Renal cortex interstitium (tissue), 15 donors: ENCODE data around the gene ARSK. TPM values are rescaled to one million over a fixed set of nuclear protein-coding genes. Genes with fewer than 3 reads are reported as not detected.

Source experiments
- DNase-seq, 11 donors: peaks; one replicate each; pipeline ENCODE4 v3.0.0-alpha.2; 2013; ENCODE audit warnings: low read depth in 9 of 11, low spot score in 4 of 11; ENCODE audit errors: extremely low read depth in 1 of 11
- long read RNA-seq, 16 experiments: transcript quantifications; one replicate each; lab custom pipeline, GENCODE V29; 2026
- polyA plus RNA-seq, 3 donors: library from polyadenylated mRNA; unstranded; fragments of 120-200 nt; gene quantifications; one replicate each; pipeline ENCODE4 v1.2.1, GENCODE V29; 2013; ENCODE audit not compliant: insufficient read length in 3 of 3

The ARSK gene
- polyA plus RNA-seq: 10 to 100 TPM; 12.7 to 14.2 (median 13.9) TPM
- long read RNA-seq, donor 1, partial matches to known transcripts: 0 of 3 reads
- long read RNA-seq, donor 1, other reads (novel, unspliced or antisense): 0 of 3 reads
- long read RNA-seq, donor 2, partial matches to known transcripts: 5 of 5 reads
- long read RNA-seq, donor 2, other reads (novel, unspliced or antisense): 0 of 5 reads
- long read RNA-seq, donor 3, transcript ARSK-201 (8 exons, 3,354 nt): major isoform, 5 of 13 reads
- long read RNA-seq, donor 3, partial matches to known transcripts: 6 of 13 reads
- long read RNA-seq, donor 3, other reads (novel, unspliced or antisense): 0 of 13 reads
- long read RNA-seq, donor 4, partial matches to known transcripts: 0 of 1 reads
- long read RNA-seq, donor 4, other reads (novel, unspliced or antisense): 0 of 1 reads
- long read RNA-seq, donor 5: 0 reads
- long read RNA-seq, donor 6, partial matches to known transcripts: 27 of 29 reads
- long read RNA-seq, donor 6, other reads (novel, unspliced or antisense): 0 of 29 reads
- long read RNA-seq, donor 7, partial matches to known transcripts: 14 of 14 reads
- long read RNA-seq, donor 7, other reads (novel, unspliced or antisense): 0 of 14 reads
- long read RNA-seq, donor 8: 0 reads
- long read RNA-seq, donor 9, partial matches to known transcripts: 0 of 3 reads
- long read RNA-seq, donor 9, other reads (novel, unspliced or antisense): 0 of 3 reads
- long read RNA-seq, donor 10, partial matches to known transcripts: 7 of 10 reads
- long read RNA-seq, donor 10, other reads (novel, unspliced or antisense): 0 of 10 reads
- long read RNA-seq, donor 11, partial matches to known transcripts: 0 of 2 reads
- long read RNA-seq, donor 11, other reads (novel, unspliced or antisense): 0 of 2 reads
- long read RNA-seq, donor 12, partial matches to known transcripts: 0 of 1 reads
- long read RNA-seq, donor 12, other reads (novel, unspliced or antisense): 0 of 1 reads
- long read RNA-seq, donor 13: 0 reads
- long read RNA-seq, donor 14, partial matches to known transcripts: 5 of 6 reads
- long read RNA-seq, donor 14, other reads (novel, unspliced or antisense): 0 of 6 reads
- long read RNA-seq, donor 15, partial matches to known transcripts: 0 of 1 reads
- long read RNA-seq, donor 15, other reads (novel, unspliced or antisense): 0 of 1 reads
- long read RNA-seq, donor 16, transcript ARSK-201 (8 exons, 3,354 nt): major isoform, 7 of 41 reads
- long read RNA-seq, donor 16, partial matches to known transcripts: 34 of 41 reads
- long read RNA-seq, donor 16, other reads (novel, unspliced or antisense): 0 of 41 reads

- peak; percentile 94 to 99 (median 98) for DNase-seq
Observed at GRCh38 chr5:95554647-95555548, at the start of gene ARSK, which contains the start of gene SKIC3. ARSK (plus strand) TSS chr5:95555101; CDS start chr5:95555279, 178 bp downstream. SKIC3 (minus strand) TSS chr5:95554977; CDS start chr5:95547150, 7,827 bp downstream.

- DNase-seq: no peak
Observed at GRCh38 chr5:95508550-95508949, 46.4 kb upstream of the ARSK start.

GRCh38 chr5:95511606-95512005 lies 43.3 kb upstream of the ARSK start:
- DNase-seq: no peak

GRCh38 chr5:95518417-95518816 lies 36.5 kb upstream of the ARSK start:
- DNase-seq: no peak

GRCh38 chr5:95519151-95519550 lies 35.8 kb upstream of the ARSK start:
- DNase-seq: no peak

- no peak for DNase-seq
Observed at GRCh38 chr5:95519681-95520080, 35.2 kb upstream of the ARSK start.

GRCh38 chr5:95520206-95520605 lies 34.7 kb upstream of the ARSK start:
- no peak for DNase-seq

GRCh38 chr5:95524423-95524822 lies 30.5 kb upstream of the ARSK start:
- no peak for DNase-seq

GRCh38 chr5:95526871-95527270 lies 28.0 kb upstream of the ARSK start:
- DNase-seq: no peak

GRCh38 chr5:95528565-95528964 lies 26.3 kb upstream of the ARSK start:
- DNase-seq: no peak

- no peak for DNase-seq
Observed at GRCh38 chr5:95530416-95530815, 24.5 kb upstream of the ARSK start.

GRCh38 chr5:95531491-95531890 lies 23.4 kb upstream of the ARSK start:
- no peak for DNase-seq

- DNase-seq: no peak
Observed at GRCh38 chr5:95532415-95532814, 22.5 kb upstream of the ARSK start.

- no peak for DNase-seq
Observed at GRCh38 chr5:95533106-95533505, 21.8 kb upstream of the ARSK start.

GRCh38 chr5:95533761-95534160 lies 21.1 kb upstream of the ARSK start:
- no peak for DNase-seq

- DNase-seq: no peak
Observed at GRCh38 chr5:95537501-95537900, 17.4 kb upstream of the ARSK start.

- DNase-seq: peak in 6 of 11 donors; percentile 11 to 50 (median 30)
Observed at GRCh38 chr5:95543017-95543705, 11.7 kb upstream of the ARSK start.

GRCh38 chr5:95549030-95549429 lies 5.9 kb upstream of the ARSK start:
- no peak for DNase-seq
